ENCODE measurements around the gene PBX3.

PBX3 gene

DNA sequence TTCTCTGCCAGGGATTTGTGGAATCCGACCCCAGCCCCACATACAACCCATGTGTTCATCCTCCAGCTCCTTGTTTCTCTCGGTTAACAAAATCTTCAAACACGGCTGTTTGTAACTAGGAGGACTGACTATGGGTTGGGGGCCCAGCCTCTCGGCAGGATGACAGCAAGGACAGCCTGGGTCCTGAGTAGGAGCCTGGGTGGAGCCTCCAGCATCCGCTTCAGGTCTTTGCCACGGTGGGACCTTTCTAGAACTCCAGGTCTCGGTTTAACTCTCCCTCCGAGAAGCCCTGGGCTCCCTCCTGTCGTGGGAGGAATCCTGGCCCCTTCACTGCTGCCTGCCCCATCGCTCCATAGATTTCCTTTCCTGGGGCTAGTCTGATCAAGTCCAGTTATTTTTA lies 248.5 kb downstream of the PBX3 start:
- no peak for DNase-seq (ENCODE audit: low read depth)

- no peak for DNase-seq (ENCODE audit: low read depth)
Measured at GRCh38 chr9:125996791-125997190, 249.6 kb downstream of the PBX3 start.

- no peak for DNase-seq (ENCODE audit: low read depth)
Measured at GRCh38 chr9:125997196-125997823, 250.1 kb downstream of the PBX3 start.

DNA sequence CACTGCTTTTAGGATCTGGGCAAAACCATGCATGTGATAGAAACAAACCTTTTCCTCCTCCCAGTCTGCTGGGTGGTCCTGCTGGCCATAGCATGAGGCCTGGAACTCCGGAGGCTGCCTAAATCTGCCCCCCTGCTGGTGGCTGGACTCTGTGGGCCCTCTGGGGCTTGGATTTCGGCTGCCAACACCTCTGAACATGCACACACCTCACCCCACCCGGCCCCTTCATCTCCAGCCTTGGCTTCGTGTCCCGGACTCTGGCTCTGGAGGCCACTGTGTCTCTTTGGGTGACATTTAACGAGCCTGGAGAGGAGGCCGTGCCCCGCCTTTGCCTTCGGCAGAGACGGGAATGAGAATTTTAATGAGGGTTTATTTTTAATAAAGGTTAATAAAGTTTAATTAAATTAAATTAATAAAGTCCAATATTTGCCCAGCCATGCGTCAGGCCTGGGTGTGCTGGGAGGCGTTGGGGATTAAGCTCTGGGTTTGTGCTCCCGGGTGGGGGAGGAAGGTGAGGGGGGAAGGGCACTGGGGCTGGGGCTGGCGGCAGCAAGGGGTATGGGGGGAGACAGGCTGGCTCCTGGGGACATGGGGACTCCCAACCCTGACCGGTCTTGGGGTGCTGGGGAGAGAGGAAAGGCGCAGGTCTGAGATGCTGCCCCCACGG lies 251.8 kb downstream of the PBX3 start:
- no peak for DNase-seq (ENCODE audit: low read depth)

DNA sequence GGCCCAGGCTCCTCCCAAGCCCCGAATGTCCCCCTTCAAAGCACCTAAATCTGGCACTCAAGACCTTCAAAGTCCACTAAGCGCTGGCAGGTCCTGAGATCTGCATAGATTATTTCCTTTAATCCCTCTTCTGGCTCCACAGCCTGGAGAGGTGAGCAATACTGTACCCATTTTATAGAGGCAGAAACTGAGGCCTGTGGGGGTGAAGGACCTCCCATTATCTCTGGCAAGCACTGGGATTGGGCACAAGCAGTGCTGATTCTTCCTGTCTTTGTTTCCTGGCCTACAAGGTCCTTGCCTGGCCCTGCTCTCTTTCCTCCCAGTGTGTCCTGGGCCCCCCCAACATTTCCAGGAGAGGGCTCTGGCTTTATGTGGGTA lies 252.3 kb downstream of the PBX3 start:
- DNase-seq (ENCODE audit: low read depth): no peak

DNA sequence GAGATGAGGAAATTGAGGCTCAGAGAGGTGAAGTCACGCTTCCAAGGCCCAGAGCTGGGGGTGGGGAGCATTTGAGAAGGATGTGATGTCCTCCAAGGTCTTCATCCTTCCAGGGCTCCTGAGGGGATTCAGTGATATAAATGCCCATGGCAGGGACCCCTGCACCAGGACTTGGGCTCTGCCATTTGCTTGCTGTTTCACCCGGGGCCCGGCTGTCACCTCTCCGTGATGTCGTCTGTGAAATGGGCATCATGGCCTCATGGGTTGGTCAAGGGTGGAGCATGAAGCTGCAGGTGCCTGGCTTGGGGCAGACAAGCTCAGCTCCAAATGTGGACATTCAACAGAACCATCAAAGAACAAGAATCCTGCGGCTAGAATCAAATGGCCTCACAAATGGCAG lies 253.1 kb downstream of the PBX3 start:
- no peak for DNase-seq (ENCODE audit: low read depth)

GRCh38 chr9:126000731-126001580 lies 253.8 kb downstream of the PBX3 start:
- DNase-seq (ENCODE audit: low read depth): no peak

DNA sequence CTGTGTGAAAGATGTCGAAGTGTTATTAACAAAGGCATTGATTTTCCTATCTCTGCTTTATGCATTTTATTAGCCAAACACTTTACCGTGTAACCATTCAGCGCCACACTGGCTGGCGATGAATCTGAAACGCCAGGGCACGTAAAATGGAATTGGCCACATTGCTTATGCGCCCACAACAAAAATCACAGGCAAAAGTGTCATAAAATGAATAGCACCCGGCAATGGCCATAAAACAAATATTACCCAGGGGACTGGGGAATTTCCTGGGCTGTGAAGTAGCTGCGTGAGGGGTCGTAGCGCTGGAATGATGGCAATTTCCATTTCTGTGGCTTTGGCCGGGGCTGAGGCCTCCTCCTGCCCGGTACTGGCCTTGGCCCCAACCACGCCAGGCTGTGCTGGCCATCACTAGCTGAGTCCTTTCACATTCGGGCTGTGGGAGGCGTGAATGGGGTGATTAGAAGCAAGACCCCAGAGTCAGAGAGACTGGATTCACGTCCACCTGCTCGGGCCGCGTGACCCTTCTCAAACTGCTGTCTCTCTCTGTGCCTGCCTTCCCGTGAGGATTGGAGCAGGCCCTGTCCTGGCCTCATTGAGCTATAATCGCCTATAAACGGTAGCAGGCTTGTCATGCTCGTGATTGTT lies 254.5 kb downstream of the PBX3 start:
- DNase-seq (ENCODE audit: low read depth): no peak

GRCh38 chr9:126002476-126003350 lies 255.5 kb downstream of the PBX3 start:
- DNase-seq (ENCODE audit: low read depth): no peak

DNA sequence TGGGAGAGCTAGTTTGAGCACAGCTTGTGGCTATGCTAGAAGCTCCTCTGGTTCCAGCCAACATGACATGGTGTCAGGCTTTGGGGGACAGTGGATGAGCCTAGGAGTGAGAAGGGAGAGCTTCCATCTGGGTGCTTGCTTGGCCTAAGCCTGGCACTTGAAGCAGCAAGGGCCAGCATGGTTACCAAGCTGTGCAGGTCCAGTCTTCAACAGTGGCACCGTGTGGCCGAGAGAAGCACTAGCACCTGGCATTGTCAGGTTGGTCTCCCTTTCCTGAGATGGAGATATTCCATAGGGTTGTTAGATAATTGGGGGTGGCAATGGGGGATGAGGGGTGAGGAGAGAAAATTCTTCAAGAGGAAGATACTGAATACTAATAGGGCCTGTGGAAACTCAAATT lies 261.9 kb downstream of the PBX3 start:
- DNase-seq (ENCODE audit: low read depth): no peak

DNA sequence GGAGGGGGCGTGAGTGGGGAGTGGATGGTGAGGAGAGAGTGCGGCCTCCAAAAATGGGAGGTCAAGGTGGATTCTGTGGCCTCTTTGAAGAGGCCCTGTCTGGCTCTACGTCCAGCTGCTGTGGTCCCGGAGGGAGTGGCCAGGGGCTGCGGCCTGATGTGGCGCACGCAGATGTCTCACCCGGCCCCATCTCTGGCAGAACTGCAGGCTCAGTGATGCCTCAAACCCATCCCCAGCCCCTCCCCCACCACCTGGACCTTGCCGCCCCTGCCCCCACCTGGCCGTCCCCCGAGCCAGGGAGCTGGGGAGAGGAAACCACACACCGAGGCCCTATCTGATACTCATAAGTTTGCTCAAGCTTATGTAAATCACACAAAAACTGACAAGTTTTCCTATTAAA lies 267.6 kb downstream of the PBX3 start:
- no peak for DNase-seq (ENCODE audit: low read depth)

DNA sequence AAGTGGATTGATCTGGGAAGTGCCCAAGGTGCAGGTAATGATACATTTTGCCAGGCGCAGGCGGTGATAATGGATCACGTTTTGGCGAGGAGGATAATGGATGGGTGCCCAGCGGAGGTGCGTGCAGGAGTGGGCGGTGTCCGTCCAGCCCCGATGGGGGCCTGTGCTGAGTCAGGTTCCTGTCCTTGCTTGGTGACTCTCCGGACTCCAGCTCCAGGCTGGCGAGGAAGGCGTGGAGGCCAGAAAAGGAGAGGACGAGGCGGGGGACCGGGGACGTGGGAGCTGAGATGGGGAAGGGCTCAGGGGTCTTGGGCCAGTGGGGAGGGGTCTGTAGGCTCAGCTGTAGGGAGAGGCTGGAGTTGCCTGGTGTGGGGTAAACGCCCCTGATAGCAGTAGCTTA lies 268.3 kb downstream of the PBX3 start:
- no peak for DNase-seq (ENCODE audit: low read depth)

DNA sequence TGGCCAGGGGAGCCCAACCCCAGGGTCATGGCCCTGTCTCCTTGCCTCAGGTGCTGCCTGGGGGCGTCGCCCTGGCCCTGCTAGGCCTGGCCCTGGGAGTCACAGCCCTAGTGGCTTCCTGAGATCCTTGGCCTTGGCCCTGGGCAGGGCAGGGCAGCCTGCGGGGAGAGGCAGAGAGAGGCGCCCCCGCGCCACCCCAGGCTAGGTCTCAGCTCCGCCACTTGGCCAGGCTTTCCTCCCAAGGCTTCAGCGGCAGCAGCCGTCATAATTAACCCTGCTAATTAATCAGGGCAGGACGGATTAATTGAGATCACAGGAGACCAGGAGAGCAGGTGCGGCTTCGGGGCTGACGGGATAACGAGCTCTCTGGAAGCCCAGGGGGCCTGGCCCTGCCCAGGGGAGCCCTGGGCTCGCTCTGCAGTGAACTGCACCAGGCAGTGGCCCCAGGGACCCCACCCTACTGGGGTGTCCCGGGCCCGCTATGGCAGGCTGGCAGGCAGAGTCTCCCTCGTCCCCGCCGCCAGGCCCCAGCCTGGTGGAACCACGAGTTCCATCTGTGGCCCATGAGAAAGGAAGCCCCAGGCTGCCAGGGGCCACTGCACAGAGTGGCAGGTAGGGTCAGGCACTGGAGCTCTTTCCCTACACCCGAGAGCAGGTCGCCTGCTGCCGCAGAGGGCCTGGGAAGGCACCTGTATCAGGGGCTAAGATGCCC lies 269.6 kb downstream of the PBX3 start:
- no peak for DNase-seq (ENCODE audit: low read depth)

Data from activated T-cell treated with anti-CD3 and anti-CD28 coated beads for 48 hours (primary cell).